Keratinocyte (primary cell): Measurements from ENCODE around the gene SHQ1. TPM values are rescaled to one million over a fixed set of nuclear protein-coding genes. Genes with fewer than 3 reads are reported as not detected.

Experiments used
- DNase-seq: peaks from one replicate; pipeline ENCODE4 v3.0.0-alpha.2; 2011; ENCODE audit warnings: low read depth, missing footprints, low spot score
- FAIRE-seq: peaks from 2 replicates; lab custom pipeline; 2011; peaks lifted over from hg19 to GRCh38; lab: Jason Lieb, UNC
- H2AFZ ChIP-seq: 2 replicates; pipeline ENCODE4 v1.6.0; 2012; ENCODE audit warnings: low read length, control low read depth, inconsistent platforms; ENCODE audit not compliant: control insufficient read depth
- H3K27ac ChIP-seq: 2 replicates; pipeline ENCODE4 v1.5.1; 2011; ENCODE audit warnings: low read length; ENCODE audit not compliant: control insufficient read depth, insufficient read depth
- H3K27me3 ChIP-seq: 3 replicates; pipeline ENCODE4 v1.6.0; 2011; ENCODE audit warnings: low read length; ENCODE audit not compliant: control insufficient read depth, insufficient read depth; ENCODE audit errors: extremely low read depth
- H3K36me3 ChIP-seq, 2 experiments: 2 replicates in 1 of 2; 3 replicates in 1 of 2; pipeline ENCODE4 v1.5.1; 2011; ENCODE audit warnings: low read length in 2 of 2, mild to moderate bottlenecking in 1 of 2; ENCODE audit not compliant: control insufficient read depth in 2 of 2, insufficient read depth in 2 of 2; ENCODE audit errors: extremely low read depth in 1 of 2
- H3K4me1 ChIP-seq: 3 replicates; pipeline ENCODE4 v1.5.1; 2011; ENCODE audit warnings: low read length; ENCODE audit not compliant: control insufficient read depth, insufficient read depth; ENCODE audit errors: extremely low read depth
- H3K4me2 ChIP-seq: 3 replicates; pipeline ENCODE4 v1.6.0; 2011; ENCODE audit warnings: low read depth, low read length; ENCODE audit not compliant: control insufficient read depth, insufficient read depth; ENCODE audit errors: extremely low read depth
- H3K4me3 ChIP-seq, 3 experiments: fragments of 200-600 bp in 1 of 3; sonication (generic) in 1 of 3; 2 replicates in 2 of 3; 3 replicates in 1 of 3; pipeline ENCODE4 v1.5.1; 2011 to 2016; ENCODE audit warnings: low read length in 3 of 3, mild to moderate bottlenecking in 3 of 3, control low read depth in 2 of 3, inconsistent platforms in 1 of 3, low read depth in 1 of 3, mixed read lengths in 1 of 3, mixed run types in 1 of 3, moderate library complexity in 1 of 3; ENCODE audit not compliant: control insufficient read depth in 2 of 3, insufficient read depth in 2 of 3; ENCODE audit errors: extremely low read depth in 1 of 3
- H3K79me2 ChIP-seq: 2 replicates; pipeline ENCODE4 v1.6.0; 2012; ENCODE audit warnings: low read length; ENCODE audit not compliant: control insufficient read depth, insufficient read depth
- H3K9ac ChIP-seq: 3 replicates; pipeline ENCODE4 v1.6.0; 2011; ENCODE audit warnings: low read length; ENCODE audit not compliant: control insufficient read depth, insufficient read depth; ENCODE audit errors: extremely low read depth
- H3K9me1 ChIP-seq: 3 replicates; pipeline ENCODE4 v1.6.0; 2011; ENCODE audit warnings: low read length; ENCODE audit not compliant: control insufficient read depth, insufficient read depth; ENCODE audit errors: extremely low read depth
- H3K9me3 ChIP-seq: 2 replicates; pipeline ENCODE4 v1.5.1; 2012; ENCODE audit warnings: low read depth, low read length; ENCODE audit not compliant: control insufficient read depth
- H4K20me1 ChIP-seq: 3 replicates; pipeline ENCODE4 v1.6.0; 2011; ENCODE audit warnings: low read length; ENCODE audit not compliant: control insufficient read depth, insufficient read depth; ENCODE audit errors: extremely low read depth
- EZH2 ChIP-seq: IDR thresholded peaks from one replicate; pipeline ENCODE4 v1.6.1; 2012; ENCODE audit warnings: inconsistent platforms, mild to moderate bottlenecking, low read length, moderate library complexity
- dilution Hi-C: fragments of 300-500 bp; cut with MboI; formaldehyde crosslinking; loops from one replicate; pipeline ENCODE4 v1.7.0; 2020; ENCODE audit warnings: low sequenced_read_pairs; ENCODE audit not compliant: extremely low pct_ligation_motif_present
- polyA plus RNA-seq, 5 experiments: library from polyadenylated mRNA; depleted of rRNA in 3 of 5; stranded (reverse) in 3 of 5; stranded (forward) in 1 of 5; unstranded in 1 of 5; fragments of >200 nt; gene quantifications; 1 replicate in 1 of 5; 2 replicates in 3 of 5; 3 replicates in 1 of 5; pipeline versions ENCODE4 v1.2.1 to v1.2.3, GENCODE V29; 2011 to 2012; ENCODE audit warnings: missing spikeins in 2 of 5, low read depth in 1 of 5, low replicate concordance in 1 of 5
- TF ChIP-seq, protein P1 (sequence below), 3 experiments: IDR thresholded peaks in 1 of 3; conservative IDR thresholded peaks in 1 of 3; optimal IDR thresholded peaks in 1 of 3; 2 replicates in 2 of 3; 3 replicates in 1 of 3; pipeline versions ENCODE3 to v1.5.1; 2011; ENCODE audit warnings: low read length in 3 of 3, mild to moderate bottlenecking in 3 of 3, moderate library complexity in 2 of 3, control low read depth in 1 of 3, inconsistent platforms in 1 of 3; ENCODE audit not compliant: insufficient read depth in 2 of 3; ENCODE audit errors: extremely low read depth in 1 of 3

SHQ1 gene
- polyA plus RNA-seq, 1 donor (not counting 4 experiments of a cell fraction or from before 2014, with no cell fraction given): 17.7 TPM

DNA sequence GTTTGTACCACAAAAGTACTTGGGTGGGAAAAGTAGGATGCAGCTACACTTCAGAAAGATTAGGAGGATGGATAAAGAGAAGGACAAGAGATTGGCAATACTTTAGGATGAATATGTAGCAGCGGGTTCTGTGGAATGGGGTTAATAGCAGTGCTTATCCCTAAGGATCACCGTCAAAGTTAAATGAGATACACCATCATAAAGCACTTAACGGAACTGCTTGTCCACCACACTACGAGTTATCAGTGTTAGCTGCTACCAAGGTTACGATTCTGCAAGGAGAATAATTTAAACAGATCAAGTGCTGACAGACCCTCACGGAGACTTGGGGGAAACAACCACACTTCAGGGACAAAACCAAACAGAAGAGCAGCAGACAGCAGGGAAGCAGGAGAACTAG lies 963 bp downstream of the SHQ1 start:
- H3K9ac ChIP-seq: peak overlapping the region; percentile 82
- H3K79me2 ChIP-seq: peaks cover 24% of the 10 kb centered on the region
- H3K27ac ChIP-seq: peak overlapping the region; percentile 68
- no peaks in the 10 kb centered on the region for H3K9me3 ChIP-seq
- dilution Hi-C loops: no loop called here
- no peaks in the 10 kb centered on the region for H3K27me3 ChIP-seq
- peak overlapping the region; percentile 99 for H2AFZ ChIP-seq
- H4K20me1 ChIP-seq: no peaks in the 10 kb centered on the region
- FAIRE-seq: peak; percentile 43
- no peaks in the 10 kb centered on the region for H3K9me1 ChIP-seq
- peak overlapping the region; percentile 88 to 97 (median 97) for H3K4me3 ChIP-seq
- TF ChIP-seq, protein P1, sequence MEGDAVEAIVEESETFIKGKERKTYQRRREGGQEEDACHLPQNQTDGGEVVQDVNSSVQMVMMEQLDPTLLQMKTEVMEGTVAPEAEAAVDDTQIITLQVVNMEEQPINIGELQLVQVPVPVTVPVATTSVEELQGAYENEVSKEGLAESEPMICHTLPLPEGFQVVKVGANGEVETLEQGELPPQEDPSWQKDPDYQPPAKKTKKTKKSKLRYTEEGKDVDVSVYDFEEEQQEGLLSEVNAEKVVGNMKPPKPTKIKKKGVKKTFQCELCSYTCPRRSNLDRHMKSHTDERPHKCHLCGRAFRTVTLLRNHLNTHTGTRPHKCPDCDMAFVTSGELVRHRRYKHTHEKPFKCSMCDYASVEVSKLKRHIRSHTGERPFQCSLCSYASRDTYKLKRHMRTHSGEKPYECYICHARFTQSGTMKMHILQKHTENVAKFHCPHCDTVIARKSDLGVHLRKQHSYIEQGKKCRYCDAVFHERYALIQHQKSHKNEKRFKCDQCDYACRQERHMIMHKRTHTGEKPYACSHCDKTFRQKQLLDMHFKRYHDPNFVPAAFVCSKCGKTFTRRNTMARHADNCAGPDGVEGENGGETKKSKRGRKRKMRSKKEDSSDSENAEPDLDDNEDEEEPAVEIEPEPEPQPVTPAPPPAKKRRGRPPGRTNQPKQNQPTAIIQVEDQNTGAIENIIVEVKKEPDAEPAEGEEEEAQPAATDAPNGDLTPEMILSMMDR (optimal IDR thresholded peaks at IDR 0.05 in 1 of 3, IDR thresholded peaks at IDR 0.05 in 1 of 3, conservative IDR thresholded peaks at IDR 0.05 in 1 of 3; ENCODE audit: extremely low read depth in 1 of 3, insufficient read depth in 2 of 3, low read length in 3 of 3): no peak
- no peak for TF ChIP-seq EZH2
- H3K4me2 ChIP-seq: peak overlapping the region; percentile 92
- no peak for DNase-seq
- H3K36me3 ChIP-seq: no peaks in the 10 kb centered on the region
- H3K4me1 ChIP-seq: peaks cover 16% of the 10 kb centered on the region

GRCh38 chr3:72846166-72846565 lies 2.1 kb downstream of the SHQ1 start:
- no peak overlapping the region for H3K4me2 ChIP-seq

More at GRCh38 chr3:72846166-72846565, 2.1 kb downstream of the SHQ1 start:
- Histone ChIP-seq H4K20me1 (no peaks in the 10 kb centered on the region), H3K27me3 (no peaks in the 10 kb centered on the region), H3K9me1 (no peaks in the 10 kb centered on the region), H3K9ac (no peak overlapping the region), H3K36me3 (no peaks in the 10 kb centered on the region), H2AFZ (no peak overlapping the region), H3K79me2 (peaks cover 24% of the 10 kb centered on the region), H3K4me3 (no peak overlapping the region), H3K27ac (no peak overlapping the region), H3K9me3 (no peaks in the 10 kb centered on the region), H3K4me1 (peaks cover 16% of the 10 kb centered on the region)
- DNase-seq (no peak), FAIRE-seq (no peak)
- TF ChIP-seq, protein P1 (optimal IDR thresholded peaks at IDR 0.05 in 1 of 3, IDR thresholded peaks at IDR 0.05 in 1 of 3, conservative IDR thresholded peaks at IDR 0.05 in 1 of 3; ENCODE audit: extremely low read depth in 1 of 3, insufficient read depth in 2 of 3, low read length in 3 of 3): no peak
- TF ChIP-seq EZH2: no peak
- dilution Hi-C loops: no loop called here
